Keratinocyte (primary cell): Measurements from ENCODE around the gene HOXA10. TPM values are rescaled to one million over a fixed set of nuclear protein-coding genes. Genes with fewer than 3 reads are reported as not detected.

ENCODE experiments used
- DNase-seq: peaks from one replicate; pipeline ENCODE4 v3.0.0-alpha.2; 2011; ENCODE audit warnings: low read depth, missing footprints, low spot score
- FAIRE-seq: peaks from 2 replicates; lab custom pipeline; 2011; peaks lifted over from hg19 to GRCh38; lab: Jason Lieb, UNC
- H2AFZ ChIP-seq: 2 replicates; pipeline ENCODE4 v1.6.0; 2012; ENCODE audit warnings: low read length, control low read depth, inconsistent platforms; ENCODE audit not compliant: control insufficient read depth
- H3K27ac ChIP-seq: 2 replicates; pipeline ENCODE4 v1.5.1; 2011; ENCODE audit warnings: low read length; ENCODE audit not compliant: control insufficient read depth, insufficient read depth
- H3K27me3 ChIP-seq: 3 replicates; pipeline ENCODE4 v1.6.0; 2011; ENCODE audit warnings: low read length; ENCODE audit not compliant: control insufficient read depth, insufficient read depth; ENCODE audit errors: extremely low read depth
- H3K36me3 ChIP-seq, 2 experiments: 2 replicates in 1 of 2; 3 replicates in 1 of 2; pipeline ENCODE4 v1.5.1; 2011; ENCODE audit warnings: low read length in 2 of 2, mild to moderate bottlenecking in 1 of 2; ENCODE audit not compliant: control insufficient read depth in 2 of 2, insufficient read depth in 2 of 2; ENCODE audit errors: extremely low read depth in 1 of 2
- H3K4me1 ChIP-seq: 3 replicates; pipeline ENCODE4 v1.5.1; 2011; ENCODE audit warnings: low read length; ENCODE audit not compliant: control insufficient read depth, insufficient read depth; ENCODE audit errors: extremely low read depth
- H3K4me2 ChIP-seq: 3 replicates; pipeline ENCODE4 v1.6.0; 2011; ENCODE audit warnings: low read depth, low read length; ENCODE audit not compliant: control insufficient read depth, insufficient read depth; ENCODE audit errors: extremely low read depth
- H3K4me3 ChIP-seq, 3 experiments: fragments of 200-600 bp in 1 of 3; sonication (generic) in 1 of 3; 2 replicates in 2 of 3; 3 replicates in 1 of 3; pipeline ENCODE4 v1.5.1; 2011 to 2016; ENCODE audit warnings: low read length in 3 of 3, mild to moderate bottlenecking in 3 of 3, control low read depth in 2 of 3, inconsistent platforms in 1 of 3, low read depth in 1 of 3, mixed read lengths in 1 of 3, mixed run types in 1 of 3, moderate library complexity in 1 of 3; ENCODE audit not compliant: control insufficient read depth in 2 of 3, insufficient read depth in 2 of 3; ENCODE audit errors: extremely low read depth in 1 of 3
- H3K79me2 ChIP-seq: 2 replicates; pipeline ENCODE4 v1.6.0; 2012; ENCODE audit warnings: low read length; ENCODE audit not compliant: control insufficient read depth, insufficient read depth
- H3K9ac ChIP-seq: 3 replicates; pipeline ENCODE4 v1.6.0; 2011; ENCODE audit warnings: low read length; ENCODE audit not compliant: control insufficient read depth, insufficient read depth; ENCODE audit errors: extremely low read depth
- H3K9me1 ChIP-seq: 3 replicates; pipeline ENCODE4 v1.6.0; 2011; ENCODE audit warnings: low read length; ENCODE audit not compliant: control insufficient read depth, insufficient read depth; ENCODE audit errors: extremely low read depth
- H3K9me3 ChIP-seq: 2 replicates; pipeline ENCODE4 v1.5.1; 2012; ENCODE audit warnings: low read depth, low read length; ENCODE audit not compliant: control insufficient read depth
- H4K20me1 ChIP-seq: 3 replicates; pipeline ENCODE4 v1.6.0; 2011; ENCODE audit warnings: low read length; ENCODE audit not compliant: control insufficient read depth, insufficient read depth; ENCODE audit errors: extremely low read depth
- EZH2 ChIP-seq: IDR thresholded peaks from one replicate; pipeline ENCODE4 v1.6.1; 2012; ENCODE audit warnings: inconsistent platforms, mild to moderate bottlenecking, low read length, moderate library complexity
- dilution Hi-C: fragments of 300-500 bp; cut with MboI; formaldehyde crosslinking; loops from one replicate; pipeline ENCODE4 v1.7.0; 2020; ENCODE audit warnings: low sequenced_read_pairs; ENCODE audit not compliant: extremely low pct_ligation_motif_present
- polyA plus RNA-seq, 5 experiments: library from polyadenylated mRNA; depleted of rRNA in 3 of 5; stranded (reverse) in 3 of 5; stranded (forward) in 1 of 5; unstranded in 1 of 5; fragments of >200 nt; gene quantifications; 1 replicate in 1 of 5; 2 replicates in 3 of 5; 3 replicates in 1 of 5; pipeline versions ENCODE4 v1.2.1 to v1.2.3, GENCODE V29; 2011 to 2012; ENCODE audit warnings: missing spikeins in 2 of 5, low read depth in 1 of 5, low replicate concordance in 1 of 5
- TF ChIP-seq, protein P1 (sequence below), 3 experiments: IDR thresholded peaks in 1 of 3; conservative IDR thresholded peaks in 1 of 3; optimal IDR thresholded peaks in 1 of 3; 2 replicates in 2 of 3; 3 replicates in 1 of 3; pipeline versions ENCODE3 to v1.5.1; 2011; ENCODE audit warnings: low read length in 3 of 3, mild to moderate bottlenecking in 3 of 3, moderate library complexity in 2 of 3, control low read depth in 1 of 3, inconsistent platforms in 1 of 3; ENCODE audit not compliant: insufficient read depth in 2 of 3; ENCODE audit errors: extremely low read depth in 1 of 3

HOXA10 gene
- polyA plus RNA-seq, 1 donor (not counting 4 experiments of a cell fraction or from before 2014, with no cell fraction given): 2.4 TPM

DNA sequence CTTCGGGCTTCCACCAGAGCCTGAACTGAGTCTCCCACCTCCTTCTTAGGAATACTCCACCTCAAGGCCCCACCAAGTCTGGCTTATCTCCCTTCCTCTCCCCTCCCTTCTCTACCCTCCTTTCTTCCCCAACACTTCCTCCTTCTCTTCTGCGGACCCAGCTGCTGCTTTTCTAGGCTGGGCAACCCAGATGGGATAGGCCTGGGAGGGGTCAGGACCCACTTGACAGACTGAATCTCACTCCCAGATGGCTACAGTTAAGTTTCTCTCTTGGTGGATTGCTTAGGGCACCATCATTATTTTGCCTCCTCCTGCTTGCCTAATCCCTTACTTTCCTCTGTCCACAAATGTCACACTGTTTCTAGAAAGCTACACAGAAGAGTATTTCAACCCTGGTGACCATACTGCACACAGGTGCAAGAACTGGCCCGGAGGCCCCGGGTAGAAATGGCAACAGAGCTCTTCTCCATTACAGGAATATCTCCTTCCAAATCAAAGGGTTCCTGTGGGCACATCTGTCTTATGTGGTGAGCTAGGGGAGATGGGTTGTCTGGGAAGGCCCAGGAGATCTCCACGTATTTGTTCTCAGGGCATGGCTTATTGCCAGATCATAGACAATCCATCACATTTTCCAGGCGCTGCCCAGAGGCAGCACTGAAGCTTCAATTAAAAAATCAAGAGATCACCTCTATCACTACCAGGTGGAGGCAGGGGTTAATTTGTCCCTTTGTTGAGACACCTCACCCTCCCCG is 16.1 kb upstream of the HOXA10 start:
- peaks cover 96% of the 10 kb centered on the region for H3K27me3 ChIP-seq
- no peaks in the 10 kb centered on the region for H4K20me1 ChIP-seq
- no peak overlapping the region for H2AFZ ChIP-seq
- H3K9me1 ChIP-seq: no peaks in the 10 kb centered on the region
- H3K4me1 ChIP-seq: peaks cover 6% of the 10 kb centered on the region
- peak; percentile 19 for TF ChIP-seq EZH2
- TF ChIP-seq, protein P1, sequence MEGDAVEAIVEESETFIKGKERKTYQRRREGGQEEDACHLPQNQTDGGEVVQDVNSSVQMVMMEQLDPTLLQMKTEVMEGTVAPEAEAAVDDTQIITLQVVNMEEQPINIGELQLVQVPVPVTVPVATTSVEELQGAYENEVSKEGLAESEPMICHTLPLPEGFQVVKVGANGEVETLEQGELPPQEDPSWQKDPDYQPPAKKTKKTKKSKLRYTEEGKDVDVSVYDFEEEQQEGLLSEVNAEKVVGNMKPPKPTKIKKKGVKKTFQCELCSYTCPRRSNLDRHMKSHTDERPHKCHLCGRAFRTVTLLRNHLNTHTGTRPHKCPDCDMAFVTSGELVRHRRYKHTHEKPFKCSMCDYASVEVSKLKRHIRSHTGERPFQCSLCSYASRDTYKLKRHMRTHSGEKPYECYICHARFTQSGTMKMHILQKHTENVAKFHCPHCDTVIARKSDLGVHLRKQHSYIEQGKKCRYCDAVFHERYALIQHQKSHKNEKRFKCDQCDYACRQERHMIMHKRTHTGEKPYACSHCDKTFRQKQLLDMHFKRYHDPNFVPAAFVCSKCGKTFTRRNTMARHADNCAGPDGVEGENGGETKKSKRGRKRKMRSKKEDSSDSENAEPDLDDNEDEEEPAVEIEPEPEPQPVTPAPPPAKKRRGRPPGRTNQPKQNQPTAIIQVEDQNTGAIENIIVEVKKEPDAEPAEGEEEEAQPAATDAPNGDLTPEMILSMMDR (optimal IDR thresholded peaks at IDR 0.05 in 1 of 3, IDR thresholded peaks at IDR 0.05 in 1 of 3, conservative IDR thresholded peaks at IDR 0.05 in 1 of 3; ENCODE audit: extremely low read depth in 1 of 3, insufficient read depth in 2 of 3, low read length in 3 of 3): no peak
- no peak overlapping the region for H3K4me3 ChIP-seq
- H3K36me3 ChIP-seq: no peaks in the 10 kb centered on the region
- FAIRE-seq (no peak), DNase-seq (no peak)
- H3K9me3 ChIP-seq: no peaks in the 10 kb centered on the region
- H3K9ac ChIP-seq: no peak overlapping the region
- H3K4me2 ChIP-seq: no peak overlapping the region
- dilution Hi-C loops: no loop called here
- H3K79me2 ChIP-seq: no peaks in the 10 kb centered on the region
- no peak overlapping the region for H3K27ac ChIP-seq

DNA sequence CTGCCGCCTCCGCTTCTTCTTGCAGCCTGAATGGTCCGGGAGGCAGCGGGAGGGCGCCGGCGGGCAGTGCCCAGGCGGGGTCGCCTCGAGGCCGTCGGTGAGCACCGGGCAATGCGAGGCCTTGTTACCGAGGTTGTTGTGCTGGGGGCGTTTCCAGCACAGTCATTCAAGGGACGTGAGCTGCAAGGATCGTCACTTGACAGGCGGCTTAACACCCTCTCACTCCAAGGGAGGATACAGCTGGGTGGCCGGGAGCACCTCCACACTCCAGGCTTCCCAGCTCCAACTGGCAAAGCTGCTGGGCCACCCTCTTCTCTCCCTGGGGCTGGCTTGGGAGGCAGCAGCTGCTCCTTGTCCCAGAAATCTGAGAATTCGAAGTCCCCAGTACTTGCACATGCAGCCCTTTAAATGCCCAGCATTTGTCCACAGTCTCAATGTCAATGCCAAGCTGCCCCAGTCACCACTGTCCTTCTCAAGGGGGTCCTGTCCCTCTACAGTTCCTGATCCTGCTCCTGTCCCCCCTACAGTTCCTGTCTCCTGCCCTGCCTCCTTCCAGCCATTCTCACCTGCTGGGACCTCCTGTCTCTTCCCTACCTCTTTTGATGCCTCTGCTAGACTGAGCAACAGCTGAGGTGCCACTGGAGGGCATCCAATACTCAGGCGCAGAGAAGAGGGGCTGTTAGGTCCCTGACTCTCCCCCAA is 15.3 kb upstream of the HOXA10 start:
- peaks cover 10% of the 10 kb centered on the region for H3K4me1 ChIP-seq
- no peaks in the 10 kb centered on the region for H3K79me2 ChIP-seq
- H3K4me2 ChIP-seq: no peak overlapping the region
- TF ChIP-seq, protein P1 (optimal IDR thresholded peaks at IDR 0.05 in 1 of 3, IDR thresholded peaks at IDR 0.05 in 1 of 3, conservative IDR thresholded peaks at IDR 0.05 in 1 of 3; ENCODE audit: extremely low read depth in 1 of 3, insufficient read depth in 2 of 3, low read length in 3 of 3): no peak
- TF ChIP-seq EZH2: no peak
- no peaks in the 10 kb centered on the region for H3K9me3 ChIP-seq
- no peak overlapping the region for H3K9ac ChIP-seq
- H4K20me1 ChIP-seq: no peaks in the 10 kb centered on the region
- no peaks in the 10 kb centered on the region for H3K9me1 ChIP-seq
- H2AFZ ChIP-seq: no peak overlapping the region
- dilution Hi-C loops: no loop called here
- peaks cover 96% of the 10 kb centered on the region for H3K27me3 ChIP-seq
- FAIRE-seq: no peak
- H3K36me3 ChIP-seq: no peaks in the 10 kb centered on the region
- no peak for DNase-seq
- H3K27ac ChIP-seq: no peak overlapping the region
- no peak overlapping the region for H3K4me3 ChIP-seq
